Fibroblast of villous mesenchyme (primary cell): ENCODE results near the gene ST3GAL4. TPM values are rescaled to one million over a fixed set of nuclear protein-coding genes. Genes with fewer than 3 reads are reported as not detected.

Experiments used
- DNase-seq: peaks from one replicate; pipeline ENCODE4 v3.0.0-alpha.2; 2010; ENCODE audit warnings: low read depth
- H3K4me3 ChIP-seq: 2 replicates; pipeline ENCODE4 v1.5.1; 2011; ENCODE audit warnings: low read depth, mild to moderate bottlenecking, low read length
- CTCF ChIP-seq: IDR thresholded peaks from 2 replicates; pipeline ENCODE4 v1.5.1; 2012; ENCODE audit warnings: low read depth, mild to moderate bottlenecking, low read length; ENCODE audit not compliant: insufficient read depth
- total RNA-seq: library from RNA; depleted of rRNA; stranded (reverse); fragments of >200 nt; gene quantifications from 2 replicates; pipeline ENCODE4 v1.2.3, GENCODE V29; 2012

ST3GAL4 gene
- total RNA-seq, 1 donor, result 16.8 TPM

- TF ChIP-seq CTCF, result no peak
- no peak overlapping the region for H3K4me3 ChIP-seq
- no peak for DNase-seq
Measured at GRCh38 chr11:126329644-126330211, 25.8 kb upstream of the ST3GAL4 start.

GRCh38 chr11:126331286-126331685, 24.2 kb upstream of the ST3GAL4 start:
- no peak overlapping the region for H3K4me3 ChIP-seq
- DNase-seq, result no peak
- no peak for TF ChIP-seq CTCF

- H3K4me3 ChIP-seq, result no peak overlapping the region
- TF ChIP-seq CTCF, result no peak
- DNase-seq, result peak; percentile 75
Measured at GRCh38 chr11:126332221-126332711, 23.2 kb upstream of the ST3GAL4 start.

GRCh38 chr11:126333142-126333541, 22.3 kb upstream of the ST3GAL4 start:
- TF ChIP-seq CTCF, result no peak
- H3K4me3 ChIP-seq, result no peak overlapping the region
- no peak for DNase-seq

- DNase-seq, result peak; percentile 61
- no peak for TF ChIP-seq CTCF
- H3K4me3 ChIP-seq, result no peak overlapping the region
Measured at GRCh38 chr11:126334659-126335462, 20.6 kb upstream of the ST3GAL4 start.

- H3K4me3 ChIP-seq, result no peak overlapping the region
Measured at GRCh38 chr11:126335463-126335760, 20.1 kb upstream of the ST3GAL4 start.

More at GRCh38 chr11:126335463-126335760, 20.1 kb upstream of the ST3GAL4 start:
- TF ChIP-seq CTCF, result no peak
- DNase-seq, result no peak
